Measurements from ENCODE around the gene TPSG1. TPM values are rescaled to one million over a fixed set of nuclear protein-coding genes. Genes with fewer than 3 reads are reported as not detected.

TPSG1 gene
- total and polyA plus RNA-seq, 2 of the 13 experiments (the other 11 are each of a cell fraction or from before 2014, with no cell fraction given) = not detected

DNA sequence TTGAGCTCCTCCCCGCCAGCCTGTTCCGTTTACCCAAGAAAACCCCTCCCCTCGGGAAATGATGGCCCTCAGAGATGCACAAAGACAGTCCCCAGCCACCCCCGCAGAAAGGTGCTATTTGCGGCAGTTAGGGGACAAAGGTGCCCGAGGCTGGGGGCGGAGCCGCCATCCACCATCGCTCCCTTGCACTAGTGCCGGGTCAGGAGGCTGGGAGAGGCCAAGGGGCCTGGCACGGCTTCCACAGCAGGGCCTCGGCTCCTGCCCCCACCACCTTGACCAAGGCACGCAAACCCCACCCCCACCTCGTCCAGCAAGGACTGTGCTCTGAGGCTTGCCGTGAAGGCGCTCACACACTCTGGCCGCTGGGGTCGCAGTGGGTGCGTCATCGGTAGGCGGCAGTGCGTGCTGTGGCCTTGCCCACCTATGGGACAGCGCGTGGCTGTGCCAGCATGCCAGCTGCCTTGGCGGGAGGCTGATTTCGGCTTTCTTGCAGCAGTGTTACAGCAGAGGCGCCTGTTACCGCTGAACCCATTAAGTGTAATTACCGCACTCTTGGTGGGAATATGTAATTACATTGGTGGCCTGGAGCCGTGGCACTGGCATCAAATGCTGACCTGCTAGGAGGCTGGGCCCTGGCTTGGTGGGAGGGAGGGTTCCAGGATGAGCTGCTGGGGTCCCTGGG lies 31.8 kb downstream of the TPSG1 start (continued):
- TF ChIP-seq ZBTB33 (CRISPR knock-in tag; IDR thresholded peaks at IDR 0.05) (peak; percentile 94), PATZ1 (CRISPR knock-in tag; IDR thresholded peaks at IDR 0.05) (0 out of 2 replicates have a peak, but pooled peaks have one; percentile 15), SMARCE1 (IDR thresholded peaks at IDR 0.05; ENCODE audit: borderline replicate concordance) (no peak), GTF3A (CRISPR knock-in tag; conservative IDR thresholded peaks at IDR 0.05) (no peak), PBX2 (CRISPR knock-in tag; IDR thresholded peaks at IDR 0.05) (no peak), IKZF4 (CRISPR knock-in tag; IDR thresholded peaks at IDR 0.05; ENCODE audit: borderline replicate concordance, low read depth, not compliant biosample characterization) (no peak), ATF1 (CRISPR knock-in tag; IDR thresholded peaks at IDR 0.05) (no peak)
- TF ChIP-seq, protein P1, sequence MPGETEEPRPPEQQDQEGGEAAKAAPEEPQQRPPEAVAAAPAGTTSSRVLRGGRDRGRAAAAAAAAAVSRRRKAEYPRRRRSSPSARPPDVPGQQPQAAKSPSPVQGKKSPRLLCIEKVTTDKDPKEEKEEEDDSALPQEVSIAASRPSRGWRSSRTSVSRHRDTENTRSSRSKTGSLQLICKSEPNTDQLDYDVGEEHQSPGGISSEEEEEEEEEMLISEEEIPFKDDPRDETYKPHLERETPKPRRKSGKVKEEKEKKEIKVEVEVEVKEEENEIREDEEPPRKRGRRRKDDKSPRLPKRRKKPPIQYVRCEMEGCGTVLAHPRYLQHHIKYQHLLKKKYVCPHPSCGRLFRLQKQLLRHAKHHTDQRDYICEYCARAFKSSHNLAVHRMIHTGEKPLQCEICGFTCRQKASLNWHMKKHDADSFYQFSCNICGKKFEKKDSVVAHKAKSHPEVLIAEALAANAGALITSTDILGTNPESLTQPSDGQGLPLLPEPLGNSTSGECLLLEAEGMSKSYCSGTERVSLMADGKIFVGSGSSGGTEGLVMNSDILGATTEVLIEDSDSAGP (CRISPR knock-in tag; IDR thresholded peaks at IDR 0.05; ENCODE audit: borderline replicate concordance) = no peak

Measured in HepG2 (cell line).